Activated CD4-positive, alpha-beta T cell treated with anti-CD3 and anti-CD28 coated beads, Interleukin-2, Interleukin-4, amounts not matched to agents 100 ng/mL and 50 ng/mL, durations not matched to agents 16 hours and 8 hours (primary cell): ENCODE results near the gene WASL.

Source experiments
- DNase-seq: peaks from one replicate; pipeline ENCODE4 v3.0.0-alpha.2; 2020; ENCODE audit warnings: low spot score

The WASL gene

DNA sequence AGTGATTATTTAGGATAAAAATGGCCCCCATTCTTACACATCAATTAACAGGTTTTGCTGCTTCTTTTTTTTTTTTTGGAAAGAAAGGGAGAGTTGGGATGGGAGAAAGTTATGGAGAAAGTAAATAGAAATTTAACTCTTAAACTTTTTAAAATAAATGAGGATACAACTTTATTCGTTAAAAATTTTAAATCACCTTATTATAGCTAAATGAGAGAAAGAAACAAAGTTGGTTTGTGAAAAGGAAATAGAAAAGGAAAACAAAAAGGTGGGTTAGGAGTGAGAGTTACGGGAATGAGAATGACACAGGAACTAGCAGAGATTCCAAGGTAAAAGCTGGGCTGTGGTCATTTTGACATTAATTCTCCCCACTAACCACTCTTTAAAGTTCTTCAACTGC is 58.3 kb downstream of the WASL start:
- no peak for DNase-seq

DNA sequence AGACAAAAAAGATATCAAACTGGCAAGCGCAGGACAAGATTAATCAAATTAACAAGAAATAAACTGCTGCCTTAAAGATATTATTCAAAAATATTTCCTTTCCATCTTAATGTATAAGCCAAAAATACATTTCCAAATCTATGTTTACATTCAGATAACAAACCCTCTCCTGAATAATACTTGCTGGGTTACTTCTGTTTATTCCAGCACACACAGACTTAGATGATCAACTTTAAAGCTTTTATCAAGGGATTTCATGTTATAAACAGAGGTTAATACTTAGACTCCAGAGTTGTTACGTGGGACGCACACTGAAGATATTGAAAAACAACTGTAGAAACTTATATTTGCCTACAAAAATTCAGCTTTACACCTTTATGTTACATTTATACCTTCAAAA is 59.6 kb downstream of the WASL start:
- DNase-seq = no peak

DNA sequence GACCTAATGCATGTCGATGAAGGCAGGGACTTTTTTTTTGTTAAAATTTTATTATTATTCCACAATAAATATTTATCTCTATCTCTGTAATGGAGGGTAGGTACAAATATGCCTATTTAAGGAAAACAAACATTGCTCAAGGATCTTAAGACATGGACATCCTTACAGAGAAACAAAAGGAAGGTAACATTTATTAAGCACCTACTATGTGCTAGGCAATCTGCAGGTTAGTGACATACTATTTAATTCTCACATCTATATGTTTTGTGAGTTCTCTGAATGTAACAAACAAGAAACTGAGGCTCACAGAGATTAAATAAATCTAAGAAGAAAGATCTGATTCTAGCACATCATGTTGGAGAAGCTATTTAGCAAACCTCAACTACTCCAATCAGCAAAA is 61.1 kb downstream of the WASL start:
- DNase-seq = no peak

DNA sequence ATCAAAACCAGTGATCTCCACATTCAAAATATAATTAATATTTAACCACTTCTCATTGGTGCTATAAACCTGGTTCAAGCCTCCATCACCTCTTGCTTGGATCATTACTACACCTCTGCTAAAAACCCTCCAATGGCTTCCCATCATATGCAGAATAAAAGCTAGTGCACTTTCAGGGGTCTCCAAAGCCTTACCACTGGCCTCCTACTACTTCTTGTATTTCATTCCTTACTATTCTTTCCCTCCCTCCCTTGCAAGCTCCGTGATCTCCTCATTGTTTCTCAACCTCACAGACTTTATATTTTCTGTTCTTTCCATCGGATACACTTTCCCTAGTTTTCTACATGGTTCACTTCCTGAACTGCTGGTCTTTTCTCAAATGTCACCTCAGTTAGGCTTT is 61.6 kb downstream of the WASL start:
- no peak for DNase-seq

DNA sequence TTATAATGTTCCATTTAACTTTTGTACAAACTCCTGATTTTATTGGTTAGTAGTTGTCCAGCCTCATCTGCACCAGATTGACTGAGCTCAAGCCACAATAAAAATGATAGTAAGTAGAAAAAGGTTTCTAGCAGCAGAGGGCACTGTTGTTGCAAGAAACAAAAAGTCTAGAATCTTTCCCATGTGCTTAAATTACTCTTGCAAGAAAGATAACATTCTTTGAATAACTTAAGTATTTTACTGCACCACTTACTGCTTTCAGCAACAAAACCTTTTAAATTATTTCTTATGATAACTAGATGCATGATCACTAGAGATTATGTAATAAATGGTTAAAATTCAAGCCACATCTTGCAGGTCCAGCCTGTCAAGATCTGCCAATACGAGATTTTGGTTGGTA is 66.1 kb downstream of the WASL start:
- DNase-seq = peak; percentile 39

DNA sequence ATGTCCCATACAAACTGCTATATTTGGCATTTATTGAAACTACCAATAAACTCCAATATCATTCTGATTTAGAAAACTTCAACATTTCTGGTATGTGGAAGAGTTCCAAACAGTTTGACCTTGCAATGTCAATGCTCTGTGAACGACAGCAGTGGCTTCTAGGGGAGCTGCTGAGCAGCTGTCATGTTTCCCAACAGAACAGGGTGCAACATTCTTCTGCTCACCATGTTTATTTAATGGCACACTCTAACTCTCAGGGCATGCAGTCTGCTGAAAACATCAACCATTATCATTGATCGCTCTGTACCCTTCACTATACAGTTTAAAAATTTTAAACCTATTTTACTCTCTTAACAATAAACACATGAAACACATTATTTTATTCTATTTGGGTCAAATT is 67.2 kb downstream of the WASL start:
- no peak for DNase-seq

DNA sequence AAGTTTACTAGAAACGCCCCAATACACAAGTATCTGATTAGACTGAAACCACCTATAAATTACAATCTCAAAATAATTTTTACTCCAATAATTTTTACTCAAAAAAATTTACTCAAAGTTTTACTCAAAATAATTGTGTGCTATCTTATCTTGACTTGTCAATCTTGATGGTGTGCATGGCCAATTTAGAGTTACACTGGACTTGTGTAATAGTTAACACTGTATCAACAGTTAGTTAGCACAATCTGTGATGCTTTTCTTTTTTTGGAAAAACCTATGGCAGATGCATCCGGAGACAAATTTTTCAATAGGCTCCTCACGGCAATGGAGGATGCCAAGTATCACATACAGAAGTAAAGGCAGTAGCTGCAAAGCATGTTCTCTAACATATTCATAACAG is 68.2 kb downstream of the WASL start:
- no peak for DNase-seq

DNA sequence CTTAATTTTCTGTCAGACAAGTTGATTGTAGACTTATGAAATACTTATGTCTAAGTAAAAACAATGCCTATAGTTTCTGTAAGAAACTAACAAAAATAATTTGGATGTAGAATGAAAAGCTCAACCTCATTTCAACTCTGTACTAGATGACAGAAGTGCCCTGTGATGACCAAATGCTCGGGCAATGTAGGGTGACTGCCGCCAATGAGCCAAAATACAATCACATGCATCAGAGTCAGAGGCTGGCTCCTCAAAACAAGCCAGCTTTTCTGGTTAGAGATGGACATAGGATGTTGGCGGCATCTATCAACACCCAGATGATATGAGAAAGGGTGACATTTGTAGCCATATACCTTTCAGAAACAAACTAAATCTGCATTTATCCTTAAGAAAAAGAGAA is 69.2 kb downstream of the WASL start:
- no peak for DNase-seq

DNA sequence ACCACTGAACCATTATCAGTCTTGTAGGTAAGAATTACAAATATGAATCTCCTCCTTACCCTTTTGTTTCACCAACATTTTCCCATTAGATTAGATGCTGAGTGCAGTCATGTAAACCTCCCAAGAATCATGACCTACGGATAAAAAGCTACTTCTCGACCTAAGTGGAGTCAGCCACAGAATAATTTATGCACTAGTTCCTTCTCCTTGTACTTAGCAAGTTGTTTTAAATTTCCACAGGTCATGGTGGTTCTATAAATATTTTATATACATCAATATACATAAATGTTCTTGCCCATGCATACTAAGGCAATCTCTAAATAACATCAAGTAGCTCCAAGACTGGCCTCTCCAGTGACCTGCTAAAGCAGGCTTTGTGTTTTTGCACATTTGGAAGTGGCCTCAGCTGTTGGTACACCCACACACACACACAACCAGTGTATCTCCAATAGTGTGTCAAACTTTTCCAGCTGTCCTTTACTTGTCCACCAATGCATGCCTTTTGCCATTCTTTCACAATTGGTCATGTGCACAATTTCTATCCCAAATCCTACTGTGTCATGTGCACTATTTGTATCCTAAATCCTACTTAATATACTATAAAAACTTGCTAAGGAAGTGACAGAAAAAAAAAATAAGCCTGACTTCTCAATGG is 71.6 kb downstream of the WASL start:
- no peak for DNase-seq

DNA sequence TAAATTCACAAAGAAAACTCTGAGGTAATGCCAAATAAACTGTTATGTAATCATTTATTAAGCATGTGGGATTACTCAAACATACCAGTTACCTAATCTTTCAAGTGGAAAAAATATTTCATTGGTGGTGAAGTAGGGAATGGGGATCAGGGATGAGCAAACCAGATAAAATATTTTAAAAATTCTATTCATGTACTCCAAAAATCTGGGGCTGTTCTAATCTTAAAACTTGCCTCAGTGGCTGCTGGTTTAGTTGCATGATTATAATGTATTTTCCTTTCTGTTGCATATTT is 73.7 kb downstream of the WASL start:
- no peak for DNase-seq

DNA sequence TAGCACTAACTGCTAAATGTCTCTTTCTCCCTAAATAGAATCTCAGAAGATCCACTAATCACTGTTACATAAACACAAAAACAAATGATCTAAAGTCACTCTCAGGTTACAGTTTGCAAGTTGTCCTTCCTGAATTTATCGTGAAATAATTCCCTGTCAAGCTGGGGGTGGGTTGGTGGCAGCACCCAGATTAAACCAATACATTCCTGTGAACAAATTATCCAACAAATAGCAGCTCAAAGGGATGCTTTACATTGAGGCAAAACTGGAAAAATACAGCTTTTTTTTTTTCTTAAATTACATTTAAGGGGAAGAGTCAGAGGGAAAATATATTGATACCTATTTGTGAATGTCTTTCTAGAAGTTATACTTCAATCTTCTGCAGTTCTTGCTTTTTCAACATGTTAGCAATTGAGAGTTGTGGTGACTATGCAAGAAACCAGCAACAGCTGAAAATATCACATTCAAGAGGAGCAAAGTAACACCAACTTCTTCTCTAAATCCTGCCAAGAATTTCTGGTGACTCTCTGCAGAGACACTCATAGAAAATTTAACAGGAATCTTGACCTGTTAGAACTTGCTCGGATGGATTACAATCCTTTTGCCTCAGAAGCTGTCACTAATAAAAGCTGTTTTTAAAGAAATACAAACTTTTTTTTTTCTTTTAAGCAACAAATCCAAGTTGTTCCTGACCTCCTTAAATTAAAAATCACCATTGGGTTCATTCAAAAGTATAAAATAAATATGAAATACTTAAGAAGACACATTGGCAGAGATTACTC is 74.2 kb downstream of the WASL start:
- DNase-seq = no peak

DNA sequence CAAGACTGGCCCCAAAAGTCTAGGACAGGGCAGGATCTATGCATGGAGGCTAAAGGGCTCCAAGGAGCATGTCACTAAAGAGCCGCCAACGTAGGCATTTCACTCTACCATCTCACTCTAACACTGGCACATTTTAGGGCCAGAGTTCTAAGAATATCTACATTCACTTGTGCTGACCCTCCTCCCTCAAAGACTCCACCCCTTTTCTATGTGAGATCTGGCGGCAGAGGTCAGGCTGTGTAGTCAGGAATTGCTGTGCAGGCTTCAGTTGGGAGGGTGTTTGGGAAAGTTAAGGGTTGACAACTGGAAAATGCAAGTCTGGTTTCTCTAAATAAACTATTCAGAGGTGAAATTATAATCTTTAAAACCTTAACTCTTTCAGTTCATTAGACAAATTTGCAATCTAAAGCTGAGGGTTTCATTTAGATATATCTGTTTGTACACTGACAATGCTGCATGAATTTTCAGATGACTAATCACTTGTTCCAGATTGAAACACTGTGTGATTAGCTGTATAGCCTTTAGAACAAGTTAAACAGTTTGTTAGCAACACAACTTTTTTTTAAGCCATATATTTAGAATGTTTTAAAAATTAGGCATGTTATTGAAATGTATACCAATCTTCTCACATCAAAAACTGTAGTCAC is 74.9 kb downstream of the WASL start:
- no peak for DNase-seq

DNA sequence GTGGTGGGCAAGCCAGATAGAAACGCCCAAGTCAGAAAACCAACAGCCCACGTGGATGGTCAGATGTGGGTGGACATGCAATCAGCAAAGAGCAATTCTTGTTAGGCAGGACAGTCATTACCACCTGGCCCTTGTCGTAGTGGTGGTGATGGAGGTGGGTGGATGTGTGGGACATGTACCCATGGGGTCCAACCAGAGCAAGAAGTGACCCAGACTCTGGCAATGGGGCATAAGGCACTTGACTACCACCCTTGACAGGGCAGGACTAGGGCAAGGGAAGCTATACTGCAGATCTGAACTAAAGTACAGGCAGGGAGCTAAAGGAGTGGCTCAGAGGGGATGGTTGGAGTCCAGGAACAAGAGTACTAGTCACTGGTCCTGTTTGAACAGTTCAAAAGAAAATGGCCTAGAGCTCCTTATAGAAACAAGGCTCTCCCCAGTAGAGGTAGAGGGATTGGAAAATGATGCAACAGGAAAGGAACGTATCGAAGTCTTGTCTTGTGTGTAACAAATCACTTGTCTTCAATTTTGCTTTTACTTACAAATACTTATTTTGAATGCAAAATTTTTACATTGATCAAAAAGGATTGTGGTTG is 75.6 kb downstream of the WASL start:
- DNase-seq = no peak

DNA sequence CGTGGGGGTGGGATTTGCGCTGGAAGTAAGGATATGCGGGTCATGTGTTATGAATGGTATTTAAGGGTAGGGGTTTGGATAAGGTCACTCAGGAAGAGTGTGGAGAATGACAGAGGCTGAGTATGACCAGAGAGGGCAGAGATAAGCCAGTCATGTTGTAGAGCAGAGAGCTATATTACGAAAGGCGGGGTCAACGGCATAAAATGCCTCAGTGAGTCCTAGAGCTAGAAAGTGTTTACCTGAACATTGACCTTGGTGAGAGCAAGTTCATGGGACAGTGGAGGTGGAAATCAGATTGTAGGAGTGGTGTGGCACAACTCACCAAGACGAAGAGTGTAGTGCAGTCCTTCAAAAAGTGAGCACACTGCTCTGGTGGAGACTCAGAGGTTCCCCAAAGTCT is 79.3 kb downstream of the WASL start:
- DNase-seq = no peak

DNA sequence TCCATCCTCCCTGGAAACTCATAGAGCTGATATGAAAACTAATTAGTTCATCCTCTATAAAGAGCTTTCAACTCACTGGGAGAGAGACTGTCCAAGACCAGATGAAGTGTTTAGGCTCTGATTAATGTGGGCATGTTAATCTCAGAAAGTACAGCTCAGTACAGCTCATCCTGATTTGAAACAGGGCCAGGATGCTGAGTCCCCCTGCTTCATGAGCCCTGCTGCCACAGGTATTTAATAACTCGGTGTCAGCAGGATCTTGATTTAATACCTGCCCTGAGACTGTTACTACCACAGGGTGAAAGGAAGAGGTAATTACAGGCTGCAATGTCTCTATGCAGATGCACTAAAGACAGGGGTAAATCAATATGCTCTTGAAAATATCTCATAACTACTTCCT is 82.3 kb downstream of the WASL start:
- no peak for DNase-seq

DNA sequence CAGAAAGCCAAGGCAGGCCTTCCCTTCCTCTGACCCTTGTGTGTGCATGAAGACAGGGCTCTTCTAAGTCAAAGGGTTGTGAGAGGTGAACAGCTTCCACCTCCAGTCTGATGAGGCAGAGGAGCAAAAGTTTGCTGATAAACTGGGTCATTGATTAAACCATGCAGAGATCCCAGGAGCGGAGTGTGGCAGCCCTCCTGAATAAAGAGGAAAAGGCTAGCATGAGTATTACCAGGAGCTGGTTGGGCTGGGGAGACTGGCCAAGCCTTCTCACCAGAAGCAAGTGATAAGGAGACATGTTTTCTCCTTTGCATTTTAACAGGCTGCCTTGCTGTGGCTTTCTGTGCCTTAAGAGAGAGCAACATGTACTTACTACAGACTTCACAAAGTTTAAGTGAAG is 82.9 kb downstream of the WASL start:
- DNase-seq = no peak

DNA sequence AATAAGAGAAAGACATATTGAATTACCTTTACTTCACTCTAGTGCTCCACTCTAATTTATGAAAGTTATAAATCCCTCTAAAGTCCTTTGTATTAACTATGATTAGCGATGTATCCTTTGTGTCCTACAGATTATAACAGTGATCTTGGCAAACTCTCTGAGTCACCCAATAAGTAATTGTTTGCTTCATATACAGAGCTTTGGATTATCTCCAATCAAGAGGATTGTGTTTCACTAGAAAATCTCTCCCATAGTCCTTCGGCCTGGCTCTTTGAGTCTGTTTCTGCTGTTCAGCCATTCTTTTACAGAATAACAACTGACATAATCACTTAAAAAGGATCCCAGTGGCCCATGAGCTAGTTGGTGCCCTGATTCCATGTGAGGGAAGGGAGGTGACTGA is 83.6 kb downstream of the WASL start:
- no peak for DNase-seq

DNA sequence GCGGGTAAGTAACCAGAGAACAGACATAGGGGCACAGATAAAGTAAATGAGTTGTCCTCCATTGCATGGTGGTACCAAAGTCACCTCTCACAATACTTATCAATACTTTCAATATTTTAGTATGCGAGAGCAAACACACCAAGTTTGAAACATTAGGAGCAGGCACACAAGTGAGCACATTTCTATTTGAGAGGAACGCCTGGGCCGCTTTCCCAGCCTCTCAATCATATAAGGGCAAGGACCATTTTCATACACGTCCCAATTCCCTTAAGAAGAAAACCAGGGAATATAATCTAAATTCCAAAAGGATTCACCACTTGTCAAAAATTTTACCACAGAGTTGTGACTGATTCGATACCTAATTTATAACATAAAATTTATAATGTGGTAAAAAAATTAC is 85.6 kb downstream of the WASL start:
- DNase-seq = no peak

DNA sequence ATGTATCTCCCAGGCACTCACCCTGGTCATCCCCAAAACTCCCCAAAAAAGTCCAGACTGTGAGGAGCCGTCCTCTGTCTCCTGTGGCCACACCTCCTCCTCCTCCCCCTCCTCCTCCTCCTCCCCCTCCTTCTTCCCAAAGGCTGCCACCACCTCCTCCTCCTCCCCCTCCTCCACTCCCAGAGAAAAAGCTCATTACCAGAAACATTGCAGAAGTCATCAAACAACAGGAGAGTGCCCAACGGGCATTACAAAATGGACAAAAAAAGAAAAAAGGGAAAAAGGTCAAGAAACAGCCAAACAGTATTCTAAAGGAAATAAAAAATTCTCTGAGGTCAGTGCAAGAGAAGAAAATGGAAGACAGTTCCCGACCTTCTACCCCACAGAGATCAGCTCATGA is 86.0 kb downstream of the WASL start:
- no peak for DNase-seq

DNA sequence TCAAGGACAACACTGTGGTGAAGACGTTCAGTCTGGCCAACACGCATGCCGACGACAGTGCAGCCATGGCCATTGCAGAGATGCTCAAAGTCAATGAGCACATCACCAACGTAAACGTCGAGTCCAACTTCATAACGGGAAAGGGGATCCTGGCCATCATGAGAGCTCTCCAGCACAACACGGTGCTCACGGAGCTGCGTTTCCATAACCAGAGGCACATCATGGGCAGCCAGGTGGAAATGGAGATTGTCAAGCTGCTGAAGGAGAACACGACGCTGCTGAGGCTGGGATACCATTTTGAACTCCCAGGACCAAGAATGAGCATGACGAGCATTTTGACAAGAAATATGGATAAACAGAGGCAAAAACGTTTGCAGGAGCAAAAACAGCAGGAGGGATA is 86.5 kb downstream of the WASL start:
- DNase-seq = no peak

DNA sequence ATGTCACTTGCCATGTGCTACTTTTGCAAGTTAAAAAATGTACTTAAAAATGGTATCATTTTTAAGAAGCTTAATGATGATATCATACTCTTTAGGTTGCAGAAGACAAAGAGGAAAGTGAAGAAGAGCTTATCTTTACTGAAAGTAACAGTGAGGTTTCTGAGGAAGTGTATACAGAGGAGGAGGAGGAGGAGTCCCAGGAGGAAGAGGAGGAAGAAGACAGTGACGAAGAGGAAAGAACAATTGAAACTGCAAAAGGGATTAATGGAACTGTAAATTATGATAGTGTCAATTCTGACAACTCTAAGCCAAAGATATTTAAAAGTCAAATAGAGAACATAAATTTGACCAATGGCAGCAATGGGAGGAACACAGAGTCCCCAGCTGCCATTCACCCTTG is 87.0 kb downstream of the WASL start:
- no peak for DNase-seq

DNA sequence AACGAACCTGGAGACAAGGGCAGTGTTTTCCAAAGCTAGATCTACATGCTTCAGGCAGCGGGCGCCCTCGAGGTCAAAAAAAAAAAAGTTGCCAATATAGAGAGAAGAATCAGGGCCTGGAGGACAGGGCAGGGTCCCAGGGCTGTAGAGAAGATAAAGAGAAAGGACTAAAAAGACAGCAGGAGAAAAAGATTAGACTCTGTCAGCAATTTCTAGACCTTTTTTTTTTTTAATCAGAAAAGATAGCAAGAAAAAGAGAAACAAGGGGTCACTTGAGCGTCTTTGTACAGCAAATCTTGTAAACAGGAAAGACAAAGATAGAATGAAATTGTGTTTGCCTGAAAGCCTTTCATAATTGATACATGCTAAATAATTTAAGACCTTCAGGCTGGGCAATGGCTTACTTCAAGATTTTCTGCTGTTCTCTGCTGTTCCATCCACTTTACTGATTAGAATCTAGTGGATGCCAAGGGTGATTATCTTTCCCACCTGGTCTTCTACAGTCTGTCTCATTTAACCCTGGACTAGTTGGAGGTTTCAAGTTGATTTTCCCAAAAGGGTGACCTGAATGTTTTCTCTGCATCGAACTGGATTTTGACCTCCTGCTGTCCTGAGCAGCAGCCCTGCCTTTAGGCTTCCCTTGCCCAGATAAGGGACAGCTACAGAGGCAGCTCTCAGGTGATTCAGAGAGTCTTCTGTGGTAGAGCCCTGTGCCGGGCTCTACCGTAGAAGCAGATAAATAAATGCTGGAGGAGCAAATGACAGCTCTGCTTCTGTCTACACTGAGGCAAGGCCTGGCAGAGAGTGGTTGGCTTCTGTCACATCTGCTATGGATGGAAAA is 88.1 kb downstream of the WASL start:
- DNase-seq = no peak

DNA sequence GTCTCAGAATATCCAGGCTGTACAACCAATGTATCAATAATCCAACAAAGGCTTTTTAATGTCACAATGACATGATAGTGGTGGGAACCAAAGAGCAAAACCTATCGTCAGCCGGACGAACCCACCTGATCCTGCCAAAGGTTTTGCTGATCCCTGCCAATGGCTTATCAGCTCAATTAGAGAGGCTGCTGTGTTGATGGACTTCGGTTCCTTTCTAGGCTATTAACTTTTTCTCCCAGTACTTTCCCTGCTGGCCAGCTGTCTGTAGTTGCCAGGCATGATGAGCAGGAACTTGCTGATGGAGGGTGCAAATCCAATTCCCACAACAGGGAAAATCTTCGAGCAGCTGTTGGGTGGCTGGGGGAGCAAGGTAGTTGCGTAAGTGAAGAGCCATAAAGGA is 90.8 kb downstream of the WASL start:
- no peak for DNase-seq
